ENCODE measurements around the gene ANKK1.

ANKK1 gene

DNA sequence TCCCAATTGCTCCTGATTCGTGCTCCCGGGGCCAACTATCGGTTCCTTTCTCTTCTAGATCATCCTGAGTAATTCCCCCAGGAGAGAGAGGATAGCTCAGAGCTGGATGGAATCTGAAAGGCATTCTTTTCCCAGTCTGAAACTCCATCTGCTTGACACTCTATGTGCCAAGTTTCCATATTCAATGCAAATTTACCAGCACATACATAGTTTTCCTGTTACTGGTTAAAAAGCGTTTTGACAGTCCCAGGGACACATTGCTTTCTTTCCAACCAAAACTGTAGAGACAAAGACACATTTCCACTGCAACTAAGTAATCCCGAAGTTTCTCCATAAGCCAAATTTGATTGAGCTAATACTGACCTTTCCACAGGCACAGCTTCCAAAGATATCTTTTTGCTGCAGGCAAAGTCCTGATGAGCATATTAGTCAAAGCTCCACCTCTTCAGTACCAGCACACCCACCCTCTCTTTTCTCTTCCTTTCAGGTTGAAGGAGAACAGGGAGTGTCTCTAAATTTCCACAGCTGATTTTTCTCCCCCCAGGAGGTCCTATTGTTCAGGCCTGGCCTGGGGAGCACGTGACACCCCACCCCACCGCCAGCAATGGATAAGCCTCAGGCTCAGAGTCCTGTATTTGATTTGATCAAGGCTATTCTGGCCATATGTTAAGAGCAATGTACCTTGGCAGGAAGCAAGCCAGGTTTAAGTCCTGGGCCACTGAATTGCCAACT, 9.7 kb upstream of the ANKK1 start:
- no peak for DNase-seq

DNA sequence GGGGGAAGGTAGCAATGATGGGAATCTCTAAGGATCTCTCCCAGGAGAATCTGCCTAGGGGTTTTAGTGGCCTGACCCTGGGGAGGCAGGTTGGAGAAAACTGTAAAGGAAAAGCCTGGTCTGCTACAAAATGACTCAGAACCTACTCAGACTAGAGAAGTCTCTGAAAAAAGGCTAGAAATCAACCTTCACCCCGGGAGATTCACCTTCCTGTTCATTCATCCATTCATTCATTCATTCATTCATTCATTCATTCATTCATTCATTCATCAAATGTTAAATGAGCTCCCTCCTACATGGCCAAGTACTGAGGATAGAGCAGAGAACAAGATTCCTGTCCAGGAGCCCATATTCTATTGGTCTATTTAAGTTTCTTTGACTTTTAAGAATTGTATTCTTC, 8.9 kb upstream of the ANKK1 start:
- DNase-seq: no peak

DNA sequence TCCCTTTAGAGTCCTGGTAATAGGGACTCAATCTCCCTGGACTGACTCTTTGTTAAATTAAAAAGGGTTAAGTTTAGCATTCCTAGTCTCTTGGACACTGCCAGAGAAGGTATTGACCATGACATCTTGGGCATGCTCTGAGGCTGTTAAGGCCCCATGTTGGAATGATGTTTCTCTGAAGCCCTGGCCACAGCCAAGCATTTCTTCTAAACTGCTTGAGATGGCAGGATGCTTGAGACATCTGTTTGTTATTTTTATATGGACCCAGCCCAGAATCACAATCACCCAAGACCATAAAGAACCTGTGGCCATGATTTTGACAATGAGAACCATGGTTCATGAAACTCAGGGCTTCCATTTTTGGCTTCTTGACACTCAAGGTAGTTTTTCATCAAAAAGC, 5.5 kb upstream of the ANKK1 start:
- no peak for DNase-seq

DNA sequence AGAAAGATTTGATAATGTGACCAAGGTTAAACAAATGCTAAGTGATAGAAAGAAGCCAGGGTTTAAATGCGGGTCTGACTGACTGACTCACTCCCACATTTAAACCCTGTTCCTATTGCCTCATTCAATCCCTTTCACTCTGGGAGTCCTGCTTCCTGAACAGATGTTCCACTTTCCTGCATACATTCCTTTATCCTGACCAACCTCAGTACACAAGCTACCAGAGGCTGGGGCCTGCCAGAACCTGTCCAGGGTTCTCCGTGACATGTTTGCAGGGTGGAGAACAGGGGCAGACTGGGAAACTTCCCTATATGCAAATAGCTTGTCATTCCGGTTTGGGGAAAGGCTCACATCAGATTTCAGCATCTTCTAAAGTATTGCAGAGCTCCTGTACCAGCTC, 3.0 kb upstream of the ANKK1 start:
- no peak for DNase-seq

DNA sequence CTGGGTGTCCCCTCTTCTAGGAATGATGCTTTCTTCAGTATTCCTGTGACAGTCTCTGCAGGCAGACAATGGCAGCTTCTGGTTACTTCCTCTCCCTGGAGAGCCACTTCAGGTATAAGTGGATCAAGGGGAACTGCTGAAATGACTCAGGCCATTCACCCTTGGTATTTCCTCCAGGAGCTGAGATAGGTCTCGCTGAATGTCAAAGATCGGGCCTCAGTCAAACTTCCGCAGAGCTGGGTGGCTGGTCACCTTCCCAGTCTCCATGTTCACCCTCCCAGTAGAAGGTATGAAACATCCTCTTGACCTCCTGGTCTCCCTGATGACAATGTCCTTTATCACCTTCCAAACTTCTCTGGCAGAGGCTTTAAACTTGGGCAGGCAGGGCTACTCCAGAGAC, 1.8 kb upstream of the ANKK1 start:
- no peak for DNase-seq

DNA sequence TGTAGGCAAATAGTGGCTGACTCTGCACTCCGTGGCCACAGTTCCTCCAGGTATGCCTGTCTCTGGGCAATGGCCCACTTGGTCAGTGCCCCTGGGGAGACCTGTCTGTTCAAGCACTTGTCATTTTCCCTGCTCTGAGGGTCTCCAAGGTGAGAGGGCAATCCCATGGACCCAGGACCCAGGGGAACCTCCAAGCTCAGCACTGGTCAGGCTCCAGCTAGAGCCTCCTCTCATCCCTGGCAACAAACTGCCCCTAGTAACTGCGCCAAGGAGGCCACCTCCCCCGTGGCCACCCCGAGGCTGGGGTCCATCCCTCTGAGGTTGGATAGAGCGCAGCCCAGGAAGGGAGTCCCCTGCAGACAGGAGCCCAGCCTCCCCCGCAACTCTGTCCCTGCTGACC, 713 bp upstream of the ANKK1 start:
- DNase-seq: no peak

DNA sequence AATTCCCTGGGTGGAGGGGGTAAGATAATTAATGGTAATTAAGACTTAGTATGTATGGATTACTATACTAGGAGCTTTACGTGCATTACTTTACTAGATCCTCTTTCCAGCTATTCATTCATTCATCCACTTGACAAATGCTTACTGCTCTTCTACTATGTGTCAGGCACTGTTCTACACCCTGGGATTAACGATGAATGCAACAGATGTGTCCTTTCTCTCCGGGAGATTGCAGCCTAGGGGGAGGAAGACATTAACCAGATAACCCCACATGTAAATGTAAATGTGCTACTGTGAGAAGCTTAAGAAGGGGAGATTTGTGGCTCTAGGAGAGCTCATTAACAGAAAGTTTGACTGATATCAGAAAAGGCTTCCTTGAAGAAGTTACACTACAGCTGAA, 1.7 kb downstream of the ANKK1 start:
- no peak for DNase-seq

DNA sequence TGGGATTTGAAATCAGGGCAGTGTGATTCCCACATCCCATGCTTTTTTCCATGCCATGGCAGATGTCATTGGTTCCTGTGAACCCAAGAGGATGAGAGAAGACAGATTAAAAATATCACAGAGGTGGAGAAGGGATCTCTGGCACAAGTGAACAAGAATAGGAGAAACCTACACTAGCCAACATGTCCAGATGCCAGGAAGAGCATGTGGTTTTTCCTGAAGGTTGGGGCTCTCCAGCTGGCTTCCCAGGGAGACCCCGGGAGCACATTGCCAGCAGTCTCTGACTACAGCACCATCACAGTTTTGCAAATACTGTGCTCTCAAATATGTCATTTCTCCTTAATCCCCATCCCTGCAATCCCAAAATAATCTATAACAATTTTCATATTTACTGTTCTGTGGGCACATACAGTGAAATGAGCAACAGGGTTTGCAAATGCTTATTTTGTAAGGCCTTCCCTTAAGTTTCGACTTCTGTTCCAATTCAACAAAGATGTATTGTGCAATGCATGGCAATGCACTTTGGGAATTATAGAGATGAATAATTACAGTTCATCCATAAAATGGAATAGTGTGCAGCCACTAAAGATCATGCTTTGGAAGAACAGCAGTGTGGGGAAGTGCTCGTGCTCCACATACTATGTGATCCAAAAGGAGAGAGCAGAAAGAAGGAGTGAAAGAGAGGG, 4.8 kb downstream of the ANKK1 start:
- no peak for DNase-seq

DNA sequence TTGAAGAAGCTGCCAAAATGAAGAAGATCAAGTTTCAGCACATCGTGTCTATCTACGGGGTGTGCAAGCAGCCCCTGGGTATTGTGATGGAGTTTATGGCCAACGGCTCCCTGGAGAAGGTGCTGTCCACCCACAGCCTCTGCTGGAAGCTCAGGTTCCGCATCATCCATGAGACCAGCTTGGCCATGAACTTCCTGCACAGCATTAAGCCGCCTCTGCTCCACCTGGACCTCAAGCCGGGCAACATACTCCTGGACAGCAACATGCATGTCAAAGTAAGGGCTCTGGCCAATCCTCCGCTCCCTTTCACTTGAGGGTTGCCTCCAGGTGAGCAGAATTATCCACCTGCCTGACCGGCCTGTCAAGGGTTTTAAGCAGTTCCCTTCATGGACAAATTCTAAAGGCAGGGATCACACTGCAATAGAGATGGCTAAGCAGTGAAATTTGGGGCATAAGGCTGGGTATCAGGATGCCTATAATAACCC, 6.0 kb downstream of the ANKK1 start:
- DNase-seq: no peak

DNA sequence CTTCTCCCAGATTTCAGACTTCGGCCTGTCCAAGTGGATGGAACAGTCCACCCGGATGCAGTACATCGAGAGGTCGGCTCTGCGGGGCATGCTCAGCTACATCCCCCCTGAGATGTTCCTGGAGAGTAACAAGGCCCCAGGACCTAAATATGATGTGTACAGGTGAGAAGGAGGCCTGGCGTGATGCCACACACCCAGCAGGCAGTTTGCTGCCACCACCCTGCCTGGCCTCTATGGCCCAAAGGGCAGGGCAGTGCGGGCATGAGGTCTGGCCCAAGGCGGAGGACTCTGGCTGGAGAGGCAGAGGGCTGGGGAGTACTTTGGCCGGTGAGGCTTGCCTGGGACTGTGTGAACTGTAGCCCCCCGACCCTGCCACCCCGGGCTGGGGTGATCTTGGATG, 7.3 kb downstream of the ANKK1 start:
- DNase-seq: no peak

DNA sequence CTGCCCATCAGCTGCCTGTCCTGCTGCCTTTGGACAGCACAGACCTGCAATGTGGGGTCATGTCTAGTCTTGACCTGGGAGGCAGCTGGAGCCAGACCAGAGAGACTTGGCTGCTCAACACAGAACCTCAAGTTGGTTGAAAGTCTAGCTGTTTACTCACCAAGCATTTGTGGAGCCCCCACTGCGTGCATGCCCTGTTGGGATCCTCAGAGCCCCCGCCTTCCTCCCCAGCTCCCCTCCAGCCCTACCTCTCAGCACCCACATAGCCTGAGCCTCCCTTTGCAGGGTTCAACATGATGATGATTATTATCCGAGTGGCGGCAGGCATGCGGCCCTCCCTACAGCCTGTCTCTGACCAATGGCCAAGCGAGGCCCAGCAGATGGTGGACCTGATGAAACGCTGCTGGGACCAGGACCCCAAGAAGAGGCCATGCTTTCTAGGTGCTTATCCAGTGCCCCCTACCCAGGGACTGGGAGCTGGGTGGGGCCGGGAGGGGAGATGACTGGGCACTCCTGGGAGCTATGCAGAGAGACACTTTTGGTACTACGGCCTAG, 8.3 kb downstream of the ANKK1 start:
- DNase-seq: no peak

DNA sequence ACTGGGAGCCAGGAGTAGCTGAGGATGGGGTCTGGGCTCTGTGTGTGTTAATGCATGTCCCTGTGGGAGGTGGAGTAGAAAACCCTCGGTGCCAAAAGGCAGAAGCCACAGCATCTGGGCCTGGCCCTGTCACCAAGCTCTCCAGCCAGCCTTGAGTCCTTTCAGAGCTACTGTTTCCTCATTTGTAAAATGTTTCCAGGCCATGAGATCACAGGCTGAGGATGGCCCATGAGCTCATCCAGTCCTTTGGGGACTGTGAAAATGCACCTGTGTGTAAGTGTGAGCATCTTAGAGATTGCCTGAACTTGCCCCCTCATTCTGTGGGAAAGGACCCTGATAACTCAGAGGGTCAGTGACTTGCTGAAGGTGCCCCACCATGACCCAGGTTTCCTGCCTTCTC, 9.1 kb downstream of the ANKK1 start:
- no peak for DNase-seq

DNA sequence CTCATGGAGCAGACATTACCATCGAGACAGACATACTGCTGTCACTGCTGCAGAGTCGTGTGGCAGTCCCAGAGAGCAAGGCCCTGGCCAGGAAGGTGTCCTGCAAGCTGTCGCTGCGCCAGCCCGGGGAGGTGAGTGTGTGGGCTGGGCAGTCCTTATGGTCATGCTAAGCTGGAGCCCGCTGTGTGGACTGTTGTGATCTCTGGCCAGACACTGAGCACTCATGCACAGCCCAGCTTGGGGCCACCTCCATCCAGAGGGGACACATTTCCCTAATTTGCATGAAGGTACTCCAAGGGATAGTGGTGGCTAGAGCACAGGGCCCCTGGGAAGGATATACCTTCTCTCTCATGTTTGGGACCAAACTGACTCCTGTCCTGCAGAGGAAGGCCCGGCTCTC, 9.6 kb downstream of the ANKK1 start:
- no peak for DNase-seq

DNA sequence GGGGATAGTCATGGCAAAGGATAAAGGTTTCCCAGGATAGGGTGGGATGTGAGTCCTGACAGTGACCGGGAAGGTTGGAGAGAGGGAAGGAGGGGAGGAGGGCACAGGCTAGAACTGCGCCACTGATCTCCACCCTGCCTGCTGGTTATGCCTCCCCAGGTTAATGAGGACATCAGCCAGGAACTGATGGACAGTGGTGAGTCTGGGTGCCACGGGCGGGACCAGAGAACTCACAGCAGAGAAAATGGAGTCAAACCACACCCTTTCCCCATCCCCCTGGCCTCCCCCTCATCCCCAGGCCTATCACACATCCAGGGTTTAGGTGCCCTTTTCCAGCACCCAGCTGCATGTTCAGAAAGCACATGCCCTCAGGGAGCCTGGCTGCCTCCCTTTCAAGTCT, 10.2 kb downstream of the ANKK1 start:
- no peak for DNase-seq

DNA sequence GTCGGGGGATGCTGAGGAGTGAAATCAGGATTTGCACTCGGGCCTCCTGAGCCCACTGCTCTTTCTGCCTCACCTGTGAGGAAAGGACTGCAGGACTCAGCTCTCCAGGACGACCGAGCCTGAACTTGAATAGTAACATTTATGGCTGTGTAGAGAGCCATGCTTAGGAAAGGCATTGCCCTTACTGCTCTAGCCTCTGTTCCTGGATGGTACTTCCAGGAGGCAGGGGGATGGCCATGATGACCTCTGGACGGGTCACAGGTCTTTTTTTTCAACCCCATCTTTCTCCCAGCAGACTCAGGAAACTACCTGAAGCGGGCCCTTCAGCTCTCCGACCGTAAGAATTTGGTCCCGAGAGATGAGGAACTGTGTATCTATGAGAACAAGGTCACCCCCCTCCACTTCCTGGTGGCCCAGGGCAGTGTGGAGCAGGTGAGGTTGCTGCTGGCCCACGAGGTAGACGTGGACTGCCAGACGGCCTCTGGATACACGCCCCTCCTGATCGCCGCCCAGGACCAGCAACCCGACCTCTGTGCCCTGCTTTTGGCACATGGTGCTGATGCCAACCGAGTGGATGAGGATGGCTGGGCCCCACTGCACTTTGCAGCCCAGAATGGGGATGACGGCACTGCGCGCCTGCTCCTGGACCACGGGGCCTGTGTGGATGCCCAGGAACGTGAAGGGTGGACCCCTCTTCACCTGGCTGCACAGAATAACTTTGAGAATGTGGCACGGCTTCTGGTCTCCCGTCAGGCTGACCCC, 11.3 kb downstream of the ANKK1 start:
- no peak for DNase-seq

DNA sequence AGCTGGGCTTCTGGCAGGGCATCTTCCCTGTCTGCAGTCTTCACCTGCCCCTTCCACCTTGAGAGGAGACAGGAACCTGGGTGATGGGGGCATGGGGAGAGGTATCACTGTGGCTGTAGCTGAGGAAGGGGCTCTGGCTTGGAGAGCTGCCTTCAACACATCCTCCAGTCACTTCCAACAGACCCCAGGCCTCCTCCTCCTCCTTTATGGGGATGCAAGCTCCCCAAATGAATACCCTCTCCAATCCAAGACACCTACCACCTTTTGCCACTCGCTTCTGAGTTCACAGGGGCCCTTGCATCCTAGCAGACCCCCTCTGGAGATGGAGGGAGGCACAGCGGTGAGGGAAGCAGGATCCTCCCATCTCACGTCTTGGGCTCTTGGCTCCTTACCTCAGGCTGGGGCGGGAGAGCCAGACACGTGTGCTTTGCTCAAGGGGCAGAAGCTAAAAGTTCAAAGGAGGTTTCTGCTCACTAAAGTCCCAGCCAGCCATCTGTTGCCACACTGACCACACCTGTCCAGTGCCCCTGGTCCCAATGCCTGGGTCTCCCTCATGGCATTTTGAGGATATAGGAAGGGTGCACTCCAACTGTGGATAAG, 13.2 kb downstream of the ANKK1 start:
- no peak for DNase-seq

DNA sequence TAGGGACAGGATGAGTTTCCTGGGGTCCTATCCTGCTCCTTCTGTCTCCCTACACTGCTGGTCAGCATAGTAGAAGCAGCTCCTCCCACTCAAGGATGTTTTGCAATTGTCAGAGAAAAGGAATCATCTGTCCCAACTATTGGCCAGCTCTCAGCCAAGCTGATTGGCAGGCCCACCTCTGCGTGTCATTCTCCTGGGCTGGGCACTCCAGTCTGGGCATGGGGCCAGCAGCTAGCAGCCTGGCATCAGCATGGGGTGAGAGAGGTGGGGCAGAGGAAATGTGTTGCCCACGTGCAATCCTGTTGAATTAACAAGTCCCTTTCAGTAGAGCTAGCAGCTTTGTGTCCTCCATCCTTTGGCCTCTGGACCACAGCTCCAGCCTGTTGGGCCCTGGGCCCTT, 14.1 kb downstream of the ANKK1 start:
- peak; percentile 86 for DNase-seq

DNA sequence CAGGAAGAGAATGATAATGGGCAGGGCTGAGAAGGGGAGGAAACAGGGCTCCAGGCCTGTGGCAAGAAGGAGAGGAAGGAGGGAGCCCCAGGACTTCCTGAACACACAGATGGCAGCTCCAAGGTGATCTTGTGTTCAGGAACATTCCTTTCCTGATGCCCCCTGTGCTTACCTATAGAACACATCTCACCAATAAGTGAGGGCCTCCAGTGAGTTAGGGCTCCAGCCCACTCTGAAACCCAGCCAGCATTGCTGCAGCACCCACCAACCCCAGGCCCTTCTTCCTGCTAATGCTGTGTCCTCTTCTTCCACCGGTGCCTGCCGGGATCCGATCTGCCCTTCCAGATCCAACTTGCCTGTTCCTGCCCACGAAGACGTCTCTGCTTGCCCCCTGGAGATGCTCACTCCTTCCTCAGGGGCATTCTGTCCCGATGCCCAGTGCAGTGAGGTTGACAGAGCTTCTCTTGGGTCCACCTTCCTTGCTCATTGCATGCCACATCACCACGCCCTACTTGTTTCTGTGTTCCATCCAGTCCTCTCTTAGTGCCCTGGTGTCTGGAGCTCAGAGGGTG, 17.4 kb downstream of the ANKK1 start:
- no peak for DNase-seq

DNA sequence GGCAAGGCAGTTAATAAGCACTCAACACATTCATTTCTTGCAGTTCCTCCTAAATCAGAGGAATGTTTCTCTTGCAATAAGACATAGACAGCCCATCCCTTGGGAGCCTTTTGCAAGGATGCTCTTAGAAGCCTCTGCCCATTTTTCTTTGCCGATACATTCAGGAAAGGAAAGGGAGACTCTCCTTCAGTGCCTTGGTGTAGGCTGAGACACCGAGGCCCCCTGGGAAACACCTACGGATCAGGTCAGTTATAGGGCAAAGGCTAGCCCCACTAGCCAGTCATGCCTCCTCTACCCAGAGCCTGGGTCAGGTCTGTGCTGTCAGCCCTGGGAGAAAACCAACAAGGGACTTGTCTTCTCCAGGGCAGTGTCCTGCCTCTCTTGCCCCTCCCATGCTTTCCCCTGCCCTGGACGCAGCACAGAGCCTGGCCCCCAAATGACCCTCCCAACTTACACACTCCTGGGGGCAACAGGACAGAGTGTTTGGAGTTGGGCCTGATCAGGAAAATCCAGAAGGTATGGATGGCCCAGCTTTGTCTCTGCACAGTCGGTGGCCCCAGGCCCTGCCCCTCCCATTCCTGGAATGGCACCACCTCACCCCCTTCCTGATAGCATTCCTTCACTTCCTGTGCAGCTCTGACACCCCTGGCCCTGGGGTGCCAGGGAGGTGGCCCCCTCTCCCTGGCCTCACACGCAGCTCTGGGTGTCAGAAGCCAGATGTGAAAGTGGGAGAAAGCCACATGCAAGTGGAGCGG, 18.3 kb downstream of the ANKK1 start:
- DNase-seq: no peak

DNA sequence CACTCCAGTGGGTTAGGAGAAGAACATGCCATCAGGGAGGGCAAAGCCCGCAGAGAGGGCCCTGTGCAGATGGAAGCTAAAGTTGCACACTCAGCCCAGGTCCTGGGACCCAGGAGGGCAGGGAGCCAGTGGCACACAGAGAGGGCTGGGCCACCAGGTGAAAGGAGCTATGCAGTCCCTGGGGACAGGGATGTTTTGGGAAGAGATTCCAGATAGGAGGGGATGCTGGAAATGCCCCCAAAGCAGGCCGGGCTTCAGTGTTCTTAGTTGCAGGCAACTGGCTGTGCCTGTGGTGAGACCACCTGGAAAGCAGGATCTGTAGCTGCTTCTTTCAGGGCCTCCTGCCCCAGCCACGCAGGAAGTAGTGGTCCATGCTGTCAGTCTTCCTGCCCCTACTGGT, 19.6 kb downstream of the ANKK1 start:
- no peak for DNase-seq

DNA sequence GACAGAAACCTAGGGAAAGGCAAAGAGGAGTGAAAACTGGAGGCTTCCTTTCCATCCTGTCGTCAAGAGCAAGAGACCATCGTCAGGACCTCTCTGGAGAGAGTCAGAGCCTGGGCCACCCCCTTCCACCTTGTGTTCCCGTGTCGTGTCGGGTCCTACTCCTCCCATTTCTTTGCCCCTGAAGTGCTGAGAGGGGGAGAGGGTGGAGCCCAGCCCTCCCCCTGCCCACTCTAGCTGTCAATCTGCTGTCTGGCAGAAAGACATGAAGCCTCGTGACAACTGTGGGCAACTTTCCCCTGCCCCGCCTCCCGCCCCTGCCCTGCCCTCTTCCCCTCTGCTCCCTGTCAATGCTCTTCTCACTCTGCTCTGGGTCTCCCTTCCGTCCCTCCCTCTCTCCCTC, 20.6 kb downstream of the ANKK1 start:
- no peak for DNase-seq

DNA sequence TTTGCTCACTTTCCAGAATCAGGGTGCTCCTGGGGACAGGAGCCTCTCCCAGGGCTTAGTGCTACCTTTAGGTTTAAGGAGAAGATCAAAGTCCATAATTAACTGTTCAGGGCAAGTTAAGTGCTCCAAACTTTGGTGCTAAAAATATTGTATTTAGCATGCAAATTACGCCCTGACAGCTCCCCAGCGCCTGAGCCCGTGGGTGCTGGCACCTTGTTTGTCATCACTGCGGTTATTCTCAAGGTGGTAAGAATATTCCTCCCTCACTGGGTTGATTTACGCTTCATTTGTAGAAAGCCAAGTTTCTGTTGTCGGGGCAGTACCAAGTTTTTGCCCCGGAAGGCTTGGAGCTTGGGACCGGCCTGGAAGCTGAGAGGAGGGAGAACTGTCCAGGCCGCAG, 21.3 kb downstream of the ANKK1 start:
- no peak for DNase-seq

Measured in NCI-H2029 treated with DMSO at 0.1 percent for 48 hours (cell line).